ENCODE measurements around the gene ARID1B. TPM values are rescaled to one million over a fixed set of nuclear protein-coding genes. Genes with fewer than 3 reads are reported as not detected.

Gene ARID1B
- total RNA-seq, 1 experiment from 2014 or later, result 60.3 TPM

DNA sequence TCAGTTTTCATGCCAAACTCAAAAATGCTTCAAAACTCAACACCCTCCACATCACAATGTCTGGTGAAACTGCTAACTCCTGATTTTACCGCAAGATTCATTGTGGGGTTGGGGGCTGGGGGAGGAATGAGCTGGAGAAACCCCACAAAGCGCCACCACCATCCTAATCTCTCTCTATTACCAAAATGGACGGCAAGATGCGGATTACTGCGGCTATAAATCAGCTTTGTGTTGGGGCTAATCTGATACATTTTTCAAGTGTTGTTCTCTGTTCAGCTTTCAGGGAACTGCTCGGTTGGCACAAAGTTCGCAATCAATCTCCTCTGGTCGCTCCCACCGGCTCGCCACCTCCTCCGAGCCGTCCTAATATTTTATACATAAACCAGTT lies 462.5 kb downstream of the ARID1B start:
- no peaks in the 10 kb centered on the region for H3K36me3 Mint-ChIP-seq
- peaks cover 10% of the 10 kb centered on the region for H3K9me3 Mint-ChIP-seq
- peaks cover 27% of the 10 kb centered on the region for H3K4me1 Mint-ChIP-seq
- DNase-seq (ENCODE audit: low spot score) (no peak), ATAC-seq (no peak)
- TF ChIP-seq GRHL2 (CRISPR knock-in tag; IDR thresholded peaks at IDR 0.05; ENCODE audit: insufficient replicate concordance, severe bottlenecking), result no peak
- no peak for TF ChIP-seq ATF1 (CRISPR knock-in tag; IDR thresholded peaks at IDR 0.05)
- TF ChIP-seq, protein P1, sequence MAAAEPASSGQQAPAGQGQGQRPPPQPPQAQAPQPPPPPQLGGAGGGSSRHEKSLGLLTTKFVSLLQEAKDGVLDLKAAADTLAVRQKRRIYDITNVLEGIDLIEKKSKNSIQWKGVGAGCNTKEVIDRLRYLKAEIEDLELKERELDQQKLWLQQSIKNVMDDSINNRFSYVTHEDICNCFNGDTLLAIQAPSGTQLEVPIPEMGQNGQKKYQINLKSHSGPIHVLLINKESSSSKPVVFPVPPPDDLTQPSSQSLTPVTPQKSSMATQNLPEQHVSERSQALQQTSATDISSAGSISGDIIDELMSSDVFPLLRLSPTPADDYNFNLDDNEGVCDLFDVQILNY (CRISPR knock-in tag; IDR thresholded peaks at IDR 0.05), result no peak
- TF ChIP-seq, protein P2, sequence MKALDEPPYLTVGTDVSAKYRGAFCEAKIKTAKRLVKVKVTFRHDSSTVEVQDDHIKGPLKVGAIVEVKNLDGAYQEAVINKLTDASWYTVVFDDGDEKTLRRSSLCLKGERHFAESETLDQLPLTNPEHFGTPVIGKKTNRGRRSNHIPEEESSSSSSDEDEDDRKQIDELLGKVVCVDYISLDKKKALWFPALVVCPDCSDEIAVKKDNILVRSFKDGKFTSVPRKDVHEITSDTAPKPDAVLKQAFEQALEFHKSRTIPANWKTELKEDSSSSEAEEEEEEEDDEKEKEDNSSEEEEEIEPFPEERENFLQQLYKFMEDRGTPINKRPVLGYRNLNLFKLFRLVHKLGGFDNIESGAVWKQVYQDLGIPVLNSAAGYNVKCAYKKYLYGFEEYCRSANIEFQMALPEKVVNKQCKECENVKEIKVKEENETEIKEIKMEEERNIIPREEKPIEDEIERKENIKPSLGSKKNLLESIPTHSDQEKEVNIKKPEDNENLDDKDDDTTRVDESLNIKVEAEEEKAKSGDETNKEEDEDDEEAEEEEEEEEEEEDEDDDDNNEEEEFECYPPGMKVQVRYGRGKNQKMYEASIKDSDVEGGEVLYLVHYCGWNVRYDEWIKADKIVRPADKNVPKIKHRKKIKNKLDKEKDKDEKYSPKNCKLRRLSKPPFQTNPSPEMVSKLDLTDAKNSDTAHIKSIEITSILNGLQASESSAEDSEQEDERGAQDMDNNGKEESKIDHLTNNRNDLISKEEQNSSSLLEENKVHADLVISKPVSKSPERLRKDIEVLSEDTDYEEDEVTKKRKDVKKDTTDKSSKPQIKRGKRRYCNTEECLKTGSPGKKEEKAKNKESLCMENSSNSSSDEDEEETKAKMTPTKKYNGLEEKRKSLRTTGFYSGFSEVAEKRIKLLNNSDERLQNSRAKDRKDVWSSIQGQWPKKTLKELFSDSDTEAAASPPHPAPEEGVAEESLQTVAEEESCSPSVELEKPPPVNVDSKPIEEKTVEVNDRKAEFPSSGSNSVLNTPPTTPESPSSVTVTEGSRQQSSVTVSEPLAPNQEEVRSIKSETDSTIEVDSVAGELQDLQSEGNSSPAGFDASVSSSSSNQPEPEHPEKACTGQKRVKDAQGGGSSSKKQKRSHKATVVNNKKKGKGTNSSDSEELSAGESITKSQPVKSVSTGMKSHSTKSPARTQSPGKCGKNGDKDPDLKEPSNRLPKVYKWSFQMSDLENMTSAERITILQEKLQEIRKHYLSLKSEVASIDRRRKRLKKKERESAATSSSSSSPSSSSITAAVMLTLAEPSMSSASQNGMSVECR (CRISPR knock-in tag; IDR thresholded peaks at IDR 0.05; ENCODE audit: borderline replicate concordance), result no peak
- ChIA-PET POLR2A (no interaction called here), CTCF (no interaction called here)
- H3K27ac Mint-ChIP-seq, result no peak overlapping the region
- H3K4me3 Mint-ChIP-seq, result no peak overlapping the region
- H3K27me3 Mint-ChIP-seq (ENCODE audit: low read depth), result peaks cover 24% of the 10 kb centered on the region

DNA sequence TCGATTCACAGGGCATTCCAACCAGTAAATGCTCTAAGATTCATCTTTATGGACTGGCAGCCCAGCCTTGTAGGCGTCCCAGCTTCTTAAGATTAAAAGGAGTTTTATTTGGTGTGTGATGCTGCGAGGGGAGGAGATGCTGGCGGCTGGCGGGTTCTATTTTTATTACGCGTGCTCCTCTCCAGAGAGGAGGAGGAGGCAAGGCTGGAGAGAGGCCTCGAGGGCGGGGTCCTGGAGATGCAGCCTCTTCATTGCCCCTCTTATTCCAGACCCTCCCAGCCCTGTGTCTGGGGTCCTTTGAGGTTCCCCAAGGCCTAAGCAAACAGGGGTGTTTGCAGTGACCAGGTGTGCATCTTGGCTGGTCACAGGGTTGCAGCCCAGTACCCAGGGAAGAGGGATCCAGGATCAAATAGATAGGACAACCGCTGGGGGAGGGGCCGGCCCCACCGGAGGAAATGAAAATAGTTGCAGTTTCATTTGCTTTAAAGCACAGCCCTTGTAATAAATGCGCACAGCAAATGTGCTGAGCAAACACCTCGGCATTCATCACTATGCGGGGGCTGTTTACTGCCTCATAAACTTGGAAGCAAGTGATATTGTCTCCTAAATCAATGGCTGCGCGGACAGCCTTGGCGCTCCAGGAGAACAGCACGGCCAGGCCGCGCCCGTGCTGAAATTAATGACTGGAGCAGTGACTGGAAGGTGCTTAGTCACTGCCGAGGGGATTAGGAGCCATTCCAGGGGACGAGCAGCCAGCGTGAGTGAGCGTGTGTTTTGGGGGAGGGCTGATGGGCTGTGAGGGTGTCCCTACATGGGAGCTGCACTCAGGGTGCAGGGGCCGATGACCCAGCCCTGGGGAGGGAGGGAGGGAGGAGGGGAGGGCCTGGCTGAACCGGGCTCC lies 463.1 kb downstream of the ARID1B start:
- Mint-ChIP-seq H3K36me3 (no peaks in the 10 kb centered on the region), H3K4me3 (no peak overlapping the region), H3K4me1 (peaks cover 24% of the 10 kb centered on the region), H3K27me3 (ENCODE audit: low read depth) (peaks cover 18% of the 10 kb centered on the region), H3K9me3 (peaks cover 10% of the 10 kb centered on the region), H3K27ac (no peak overlapping the region)
- CTCF ChIA-PET, result no interaction called here
- POLR2A ChIA-PET, result no interaction called here
- TF ChIP-seq, protein P3, sequence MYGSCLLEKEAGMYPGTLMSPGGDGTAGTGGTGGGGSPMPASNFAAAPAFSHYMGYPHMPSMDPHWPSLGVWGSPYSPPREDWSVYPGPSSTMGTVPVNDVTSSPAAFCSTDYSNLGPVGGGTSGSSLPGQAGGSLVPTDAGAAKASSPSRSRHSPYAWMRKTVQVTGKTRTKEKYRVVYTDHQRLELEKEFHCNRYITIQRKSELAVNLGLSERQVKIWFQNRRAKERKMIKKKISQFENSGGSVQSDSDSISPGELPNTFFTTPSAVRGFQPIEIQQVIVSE (CRISPR knock-in tag; IDR thresholded peaks at IDR 0.05; ENCODE audit: borderline replicate concordance), result no peak
- TF ChIP-seq MYBL2 (CRISPR knock-in tag; IDR thresholded peaks at IDR 0.05), result no peak
- TF ChIP-seq, protein P4, sequence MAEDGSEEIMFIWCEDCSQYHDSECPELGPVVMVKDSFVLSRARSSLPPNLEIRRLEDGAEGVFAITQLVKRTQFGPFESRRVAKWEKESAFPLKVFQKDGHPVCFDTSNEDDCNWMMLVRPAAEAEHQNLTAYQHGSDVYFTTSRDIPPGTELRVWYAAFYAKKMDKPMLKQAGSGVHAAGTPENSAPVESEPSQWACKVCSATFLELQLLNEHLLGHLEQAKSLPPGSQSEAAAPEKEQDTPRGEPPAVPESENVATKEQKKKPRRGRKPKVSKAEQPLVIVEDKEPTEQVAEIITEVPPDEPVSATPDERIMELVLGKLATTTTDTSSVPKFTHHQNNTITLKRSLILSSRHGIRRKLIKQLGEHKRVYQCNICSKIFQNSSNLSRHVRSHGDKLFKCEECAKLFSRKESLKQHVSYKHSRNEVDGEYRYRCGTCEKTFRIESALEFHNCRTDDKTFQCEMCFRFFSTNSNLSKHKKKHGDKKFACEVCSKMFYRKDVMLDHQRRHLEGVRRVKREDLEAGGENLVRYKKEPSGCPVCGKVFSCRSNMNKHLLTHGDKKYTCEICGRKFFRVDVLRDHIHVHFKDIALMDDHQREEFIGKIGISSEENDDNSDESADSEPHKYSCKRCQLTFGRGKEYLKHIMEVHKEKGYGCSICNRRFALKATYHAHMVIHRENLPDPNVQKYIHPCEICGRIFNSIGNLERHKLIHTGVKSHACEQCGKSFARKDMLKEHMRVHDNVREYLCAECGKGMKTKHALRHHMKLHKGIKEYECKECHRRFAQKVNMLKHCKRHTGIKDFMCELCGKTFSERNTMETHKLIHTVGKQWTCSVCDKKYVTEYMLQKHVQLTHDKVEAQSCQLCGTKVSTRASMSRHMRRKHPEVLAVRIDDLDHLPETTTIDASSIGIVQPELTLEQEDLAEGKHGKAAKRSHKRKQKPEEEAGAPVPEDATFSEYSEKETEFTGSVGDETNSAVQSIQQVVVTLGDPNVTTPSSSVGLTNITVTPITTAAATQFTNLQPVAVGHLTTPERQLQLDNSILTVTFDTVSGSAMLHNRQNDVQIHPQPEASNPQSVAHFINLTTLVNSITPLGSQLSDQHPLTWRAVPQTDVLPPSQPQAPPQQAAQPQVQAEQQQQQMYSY (CRISPR knock-in tag; IDR thresholded peaks at IDR 0.05), result 0 out of 2 replicates have a peak, but pooled peaks have one; percentile 16
- DNase-seq (ENCODE audit: low spot score), result no peak
- no peak for ATAC-seq

DNA sequence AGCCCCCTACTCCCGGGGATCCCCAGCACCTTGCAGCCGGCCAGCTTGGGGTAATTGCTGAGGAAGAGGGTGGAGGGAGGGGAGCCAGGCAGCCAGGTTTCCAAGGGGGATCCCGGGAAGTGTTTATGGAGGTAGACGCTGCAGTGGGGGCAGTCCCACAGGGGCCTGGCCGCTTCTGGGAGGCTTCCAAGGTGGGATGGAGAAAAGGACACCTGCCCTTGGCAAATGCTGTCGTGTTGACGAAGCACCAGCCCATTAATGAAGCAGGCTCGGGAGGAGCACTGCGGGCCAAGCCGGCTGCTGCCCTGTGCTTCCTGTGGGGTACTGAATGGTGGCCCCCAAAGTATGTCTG lies 463.8 kb downstream of the ARID1B start:
- H3K27ac Mint-ChIP-seq, result no peak overlapping the region
- H3K36me3 Mint-ChIP-seq, result no peaks in the 10 kb centered on the region
- peaks cover 10% of the 10 kb centered on the region for H3K9me3 Mint-ChIP-seq
- DNase-seq (ENCODE audit: low spot score) (no peak), ATAC-seq (no peak)
- ChIA-PET CTCF (no interaction called here), POLR2A (no interaction called here)
- H3K4me1 Mint-ChIP-seq, result peaks cover 22% of the 10 kb centered on the region
- no peak overlapping the region for H3K4me3 Mint-ChIP-seq
- H3K27me3 Mint-ChIP-seq (ENCODE audit: low read depth), result peaks cover 12% of the 10 kb centered on the region
- TF ChIP-seq EMX1 (CRISPR knock-in tag; IDR thresholded peaks at IDR 0.05) (no peak), ATF1 (CRISPR knock-in tag; IDR thresholded peaks at IDR 0.05) (no peak), RORB (CRISPR knock-in tag; IDR thresholded peaks at IDR 0.05) (no peak), RELA (CRISPR knock-in tag; IDR thresholded peaks at IDR 0.05; ENCODE audit: borderline replicate concordance) (no peak), MYBL2 (CRISPR knock-in tag; IDR thresholded peaks at IDR 0.05) (no peak), JAZF1 (CRISPR knock-in tag; IDR thresholded peaks at IDR 0.05) (no peak), SMAD4 (CRISPR knock-in tag; IDR thresholded peaks at IDR 0.05) (no peak), TCF7 (CRISPR knock-in tag; IDR thresholded peaks at IDR 0.05; ENCODE audit: low read depth) (no peak), ZNF423 (CRISPR knock-in tag; IDR thresholded peaks at IDR 0.05) (no peak)
- TF ChIP-seq, protein P5, sequence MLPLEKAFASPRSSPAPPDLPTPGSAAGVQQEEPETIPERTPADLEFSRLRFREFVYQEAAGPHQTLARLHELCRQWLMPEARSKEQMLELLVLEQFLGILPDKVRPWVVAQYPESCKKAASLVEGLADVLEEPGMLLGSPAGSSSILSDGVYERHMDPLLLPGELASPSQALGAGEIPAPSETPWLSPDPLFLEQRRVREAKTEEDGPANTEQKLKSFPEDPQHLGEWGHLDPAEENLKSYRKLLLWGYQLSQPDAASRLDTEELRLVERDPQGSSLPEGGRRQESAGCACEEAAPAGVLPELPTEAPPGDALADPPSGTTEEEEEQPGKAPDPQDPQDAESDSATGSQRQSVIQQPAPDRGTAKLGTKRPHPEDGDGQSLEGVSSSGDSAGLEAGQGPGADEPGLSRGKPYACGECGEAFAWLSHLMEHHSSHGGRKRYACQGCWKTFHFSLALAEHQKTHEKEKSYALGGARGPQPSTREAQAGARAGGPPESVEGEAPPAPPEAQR (CRISPR knock-in tag; IDR thresholded peaks at IDR 0.05), result no peak
- TF ChIP-seq, protein P6, sequence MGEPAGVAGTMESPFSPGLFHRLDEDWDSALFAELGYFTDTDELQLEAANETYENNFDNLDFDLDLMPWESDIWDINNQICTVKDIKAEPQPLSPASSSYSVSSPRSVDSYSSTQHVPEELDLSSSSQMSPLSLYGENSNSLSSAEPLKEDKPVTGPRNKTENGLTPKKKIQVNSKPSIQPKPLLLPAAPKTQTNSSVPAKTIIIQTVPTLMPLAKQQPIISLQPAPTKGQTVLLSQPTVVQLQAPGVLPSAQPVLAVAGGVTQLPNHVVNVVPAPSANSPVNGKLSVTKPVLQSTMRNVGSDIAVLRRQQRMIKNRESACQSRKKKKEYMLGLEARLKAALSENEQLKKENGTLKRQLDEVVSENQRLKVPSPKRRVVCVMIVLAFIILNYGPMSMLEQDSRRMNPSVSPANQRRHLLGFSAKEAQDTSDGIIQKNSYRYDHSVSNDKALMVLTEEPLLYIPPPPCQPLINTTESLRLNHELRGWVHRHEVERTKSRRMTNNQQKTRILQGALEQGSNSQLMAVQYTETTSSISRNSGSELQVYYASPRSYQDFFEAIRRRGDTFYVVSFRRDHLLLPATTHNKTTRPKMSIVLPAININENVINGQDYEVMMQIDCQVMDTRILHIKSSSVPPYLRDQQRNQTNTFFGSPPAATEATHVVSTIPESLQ (CRISPR knock-in tag; IDR thresholded peaks at IDR 0.05), result no peak
- TF ChIP-seq, protein P7, sequence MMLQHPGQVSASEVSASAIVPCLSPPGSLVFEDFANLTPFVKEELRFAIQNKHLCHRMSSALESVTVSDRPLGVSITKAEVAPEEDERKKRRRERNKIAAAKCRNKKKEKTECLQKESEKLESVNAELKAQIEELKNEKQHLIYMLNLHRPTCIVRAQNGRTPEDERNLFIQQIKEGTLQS (CRISPR knock-in tag; conservative IDR thresholded peaks at IDR 0.05), result no peak
